AG09309 (cell line): ENCODE results near the gene ORMDL3.
A peak's percentile ranks its signal among the peaks of the same experiment; 100 is the strongest.

Experiments
- DNase-seq: peaks from one replicate; pipeline ENCODE4 v3.0.0-alpha.2; 2010; ENCODE audit warnings: low read depth
- H3K4me3 ChIP-seq: 2 replicates; pipeline ENCODE4 v1.5.1; 2011; ENCODE audit warnings: mild to moderate bottlenecking, low read depth, low read length, moderate library complexity; ENCODE audit not compliant: control insufficient read depth
- CTCF ChIP-seq: IDR thresholded peaks from 2 replicates; pipeline ENCODE4 v1.5.1; 2011; ENCODE audit warnings: mild to moderate bottlenecking, low read depth, low read length, inconsistent platforms; ENCODE audit not compliant: insufficient read depth, control insufficient read depth; ENCODE audit errors: missing control alignments

ORMDL3 gene

GRCh38 chr17:39933912-39934311, 6.5 kb upstream of the ORMDL3 start:
- no peak overlapping the region for H3K4me3 ChIP-seq
- no peak for DNase-seq
- TF ChIP-seq CTCF: no peak

- DNase-seq: peak; percentile 65
- no peak for TF ChIP-seq CTCF
- H3K4me3 ChIP-seq: no peak overlapping the region
Observed at GRCh38 chr17:39929646-39930407, 2.4 kb upstream of the ORMDL3 start.

GRCh38 chr17:39928858-39929645, 1.7 kb upstream of the ORMDL3 start:
- H3K4me3 ChIP-seq: no peak overlapping the region
- TF ChIP-seq CTCF: no peak

GRCh38 chr17:39927929-39928857, 792 bp upstream of the ORMDL3 start:
- H3K4me3 ChIP-seq: peak overlapping the region; percentile 36
- no peak for DNase-seq
- no peak for TF ChIP-seq CTCF

More at GRCh38 chr17:39928858-39929645, 1.7 kb upstream of the ORMDL3 start:
- peak; percentile 89 for DNase-seq

GRCh38 chr17:39926588-39927100, 757 bp downstream of the ORMDL3 start:
- peak; percentile 1 for TF ChIP-seq CTCF
- peak overlapping the region; percentile 86 for H3K4me3 ChIP-seq
- no peak for DNase-seq

- H3K4me3 ChIP-seq: peak overlapping the region; percentile 86
- DNase-seq: no peak
Observed at GRCh38 chr17:39926135-39926587, 1.2 kb downstream of the ORMDL3 start.

More at GRCh38 chr17:39926135-39926587, 1.2 kb downstream of the ORMDL3 start:
- TF ChIP-seq CTCF: no peak
